ENCODE measurements around the gene WDR53. TPM values are rescaled to one million over a fixed set of nuclear protein-coding genes. Genes with fewer than 3 reads are reported as not detected.
A peak's percentile ranks its signal among the peaks of the same experiment; 100 is the strongest.

Gene WDR53
- total RNA-seq, 1 donor from 2014 or later, result 10.0 TPM

- intact Hi-C loops (cut with micrococcal nuclease), result loop anchor here (5.0 kb wide), 1 partner anchor 78 kb away; no protein-coding TSS in a partner anchor
- peak; percentile 86 for TF ChIP-seq CTCF (IDR thresholded peaks at IDR 0.05; ENCODE audit: borderline replicate concordance)
- Histone ChIP-seq H3K9me3 (replicated peaks) (peaks cover 9% of the 10 kb centered on the region), H3K27me3 (ENCODE audit: low read depth) (no peaks in the 10 kb centered on the region), H3K36me3 (no peaks in the 10 kb centered on the region), H3K4me1 (peaks cover 34% of the 10 kb centered on the region), H3K4me3 (no peak overlapping the region), H3K27ac (replicated peaks) (peak overlapping the region; percentile 86)
- DNase-seq, result peak; percentile 86
Measured at GRCh38 chr3:196609343-196609775, 41.0 kb upstream of the WDR53 start.

- Histone ChIP-seq H3K36me3 (no peaks in the 10 kb centered on the region), H3K4me1 (peaks cover 34% of the 10 kb centered on the region), H3K9me3 (replicated peaks) (peaks cover 9% of the 10 kb centered on the region), H3K27ac (replicated peaks) (no peak overlapping the region), H3K27me3 (ENCODE audit: low read depth) (no peaks in the 10 kb centered on the region), H3K4me3 (no peak overlapping the region)
- no peak for TF ChIP-seq CTCF (IDR thresholded peaks at IDR 0.05; ENCODE audit: borderline replicate concordance)
- DNase-seq, result no peak
- intact Hi-C loops (cut with micrococcal nuclease), result loop anchor here (5.0 kb wide), 1 partner anchor 79 kb away; no protein-coding TSS in a partner anchor
Measured at GRCh38 chr3:196608693-196609092, 40.3 kb upstream of the WDR53 start.

- no peak overlapping the region for H3K27ac ChIP-seq (replicated peaks)
- H3K9me3 ChIP-seq (replicated peaks), result peaks cover 9% of the 10 kb centered on the region
- H3K27me3 ChIP-seq (ENCODE audit: low read depth), result no peaks in the 10 kb centered on the region
- no peak for TF ChIP-seq CTCF (IDR thresholded peaks at IDR 0.05; ENCODE audit: borderline replicate concordance)
- peaks cover 3% of the 10 kb centered on the region for H3K4me1 ChIP-seq
- H3K36me3 ChIP-seq, result no peaks in the 10 kb centered on the region
- H3K4me3 ChIP-seq, result no peak overlapping the region
- DNase-seq, result no peak
- intact Hi-C loops (cut with micrococcal nuclease), result no loop called here
Measured at GRCh38 chr3:196604548-196604947, 36.2 kb upstream of the WDR53 start.

GRCh38 chr3:196603683-196604082 lies 35.3 kb upstream of the WDR53 start:
- Histone ChIP-seq H3K27ac (replicated peaks) (no peak overlapping the region), H3K27me3 (ENCODE audit: low read depth) (no peaks in the 10 kb centered on the region), H3K9me3 (replicated peaks) (peaks cover 4% of the 10 kb centered on the region), H3K36me3 (no peaks in the 10 kb centered on the region), H3K4me3 (no peak overlapping the region), H3K4me1 (no peaks in the 10 kb centered on the region)
- intact Hi-C loops (cut with micrococcal nuclease), result no loop called here
- DNase-seq, result no peak
- TF ChIP-seq CTCF (IDR thresholded peaks at IDR 0.05; ENCODE audit: borderline replicate concordance), result no peak

- H3K4me3 ChIP-seq, result no peak overlapping the region
- no peak for TF ChIP-seq CTCF (IDR thresholded peaks at IDR 0.05; ENCODE audit: borderline replicate concordance)
- no peaks in the 10 kb centered on the region for H3K4me1 ChIP-seq
- intact Hi-C loops (cut with micrococcal nuclease), result no loop called here
- no peaks in the 10 kb centered on the region for H3K36me3 ChIP-seq
- H3K9me3 ChIP-seq (replicated peaks), result no peaks in the 10 kb centered on the region
- no peak overlapping the region for H3K27ac ChIP-seq (replicated peaks)
- H3K27me3 ChIP-seq (ENCODE audit: low read depth), result peaks cover 5% of the 10 kb centered on the region
- no peak for DNase-seq
Measured at GRCh38 chr3:196602673-196603072, 34.3 kb upstream of the WDR53 start.
